WTC11 (cell line): ENCODE results near the gene PTH1R. TPM values are rescaled to one million over a fixed set of nuclear protein-coding genes. Genes with fewer than 3 reads are reported as not detected.
A peak's percentile ranks its signal among the peaks of the same experiment; 100 is the strongest.

Source experiments
- ATAC-seq: fragments of 200-7000 bp; cut with Tn5 transposase; 2 replicates; pipeline ENCODE4 v1.10.0; 2021; ENCODE audit warnings: mild to moderate bottlenecking, moderate library complexity
- CTCF ChIA-PET: fragments of 300-600 bp; sonication (Branson Sonifier 250); formaldehyde crosslinking; loops from one replicate; lab custom pipeline; 2021; ENCODE audit warnings: antibody characterized with exemption; lab: Charles Lee
- POLR2A ChIA-PET: fragments of 350-600 bp; sonication (Branson Sonifier 250); formaldehyde crosslinking; loops from one replicate; lab custom pipeline; 2021; ENCODE audit warnings: antibody characterized with exemption; lab: Charles Lee
- DNase-seq: peaks from one replicate; pipeline ENCODE4 v3.0.0; 2021; ENCODE audit warnings: low spot score
- H3K27ac Mint-ChIP-seq: 2 replicates; pipeline ENCODE4 v1.8.0; 2021; ENCODE audit warnings: mixed read lengths
- H3K27me3 Mint-ChIP-seq: 2 replicates; pipeline ENCODE4 v1.8.0; 2021; ENCODE audit warnings: low read depth, mild to moderate bottlenecking, moderate library complexity, mixed read lengths
- H3K36me3 Mint-ChIP-seq: 2 replicates; pipeline ENCODE4 v1.8.0; 2021; ENCODE audit warnings: mixed read lengths
- H3K4me1 Mint-ChIP-seq: 2 replicates; pipeline ENCODE4 v1.8.0; 2022; ENCODE audit warnings: mixed read lengths
- H3K4me3 Mint-ChIP-seq: 2 replicates; pipeline ENCODE4 v1.8.0; 2021; ENCODE audit warnings: mild to moderate bottlenecking, moderate library complexity, mixed read lengths
- H3K9me3 Mint-ChIP-seq: 2 replicates; pipeline ENCODE4 v1.8.0; 2021; ENCODE audit warnings: mixed read lengths
- CBFB ChIP-seq: sonication (generic); formaldehyde crosslinking; IDR thresholded peaks from 2 replicates; pipeline ENCODE4 v1.8.1; 2022; ENCODE audit warnings: mild to moderate bottlenecking, low read depth, missing genetic modification reagents
- CDX4 ChIP-seq: fragments of 250-450 bp; sonication (Bioruptor Pico); IDR thresholded peaks from 2 replicates; pipeline ENCODE4 v1.9.0; 2021; ENCODE audit warnings: moderate library complexity, mild to moderate bottlenecking, inconsistent platforms, borderline replicate concordance
- ERG ChIP-seq: fragments of 250-450 bp; sonication (Bioruptor Pico); IDR thresholded peaks from 2 replicates; pipeline ENCODE4 v1.8.0; 2021; ENCODE audit warnings: mild to moderate bottlenecking
- HMGA2 ChIP-seq: fragments of 250-450 bp; sonication (Bioruptor Pico); IDR thresholded peaks from 2 replicates; pipeline ENCODE4 v1.4.0; 2021; ENCODE audit warnings: mild to moderate bottlenecking, moderate library complexity
- MYBL2 ChIP-seq: sonication (generic); formaldehyde crosslinking; IDR thresholded peaks from 2 replicates; pipeline ENCODE4 v1.8.1; 2023; ENCODE audit warnings: mild to moderate bottlenecking, moderate library complexity, missing genetic modification reagents
- NFATC4 ChIP-seq: fragments of 250-450 bp; sonication (Bioruptor Pico); IDR thresholded peaks from 2 replicates; pipeline ENCODE4 v1.9.0; 2021; ENCODE audit warnings: mild to moderate bottlenecking
- NR1H2 ChIP-seq: sonication (generic); formaldehyde crosslinking; IDR thresholded peaks from 2 replicates; pipeline ENCODE4 v1.9.0; 2021; ENCODE audit warnings: mild to moderate bottlenecking, moderate library complexity, missing genetic modification reagents
- OVOL2 ChIP-seq: fragments of 250-450 bp; sonication (Bioruptor Pico); IDR thresholded peaks from 2 replicates; pipeline ENCODE4 v1.9.0; 2021; ENCODE audit warnings: mild to moderate bottlenecking, borderline replicate concordance
- SMAD4 ChIP-seq: sonication (generic); formaldehyde crosslinking; IDR thresholded peaks from 2 replicates; pipeline ENCODE4 v1.8.0; 2022; ENCODE audit warnings: mild to moderate bottlenecking, missing genetic modification reagents
- TCF7 ChIP-seq: sonication (generic); formaldehyde crosslinking; IDR thresholded peaks from 2 replicates; pipeline ENCODE4 v1.8.0; 2022; ENCODE audit warnings: mild to moderate bottlenecking, low read depth, missing genetic modification reagents, moderate library complexity
- TEAD1 ChIP-seq: sonication (generic); formaldehyde crosslinking; IDR thresholded peaks from 2 replicates; pipeline ENCODE4 v1.8.0; 2022; ENCODE audit warnings: mild to moderate bottlenecking, missing genetic modification reagents
- ZBTB21 ChIP-seq: sonication (generic); formaldehyde crosslinking; IDR thresholded peaks from 2 replicates; pipeline ENCODE4 v1.8.1; 2023; ENCODE audit warnings: mild to moderate bottlenecking, missing genetic modification reagents, borderline replicate concordance
- total RNA-seq: library from RNA; stranded (reverse); gene quantifications from 3 replicates; pipeline ENCODE4 v1.2.3, GENCODE V29; 2021
- TF ChIP-seq, protein P1 (sequence below): sonication (generic); formaldehyde crosslinking; conservative IDR thresholded peaks from 2 replicates; pipeline ENCODE4 v1.8.1; 2022; ENCODE audit warnings: mild to moderate bottlenecking, missing genetic modification reagents
- TF ChIP-seq, protein P2 (sequence below): sonication (generic); formaldehyde crosslinking; IDR thresholded peaks from 2 replicates; pipeline ENCODE4 v1.8.0; 2022; ENCODE audit warnings: missing genetic modification reagents
- TF ChIP-seq, protein P3 (sequence below): sonication (generic); formaldehyde crosslinking; IDR thresholded peaks from 2 replicates; pipeline ENCODE4 v1.8.0; 2023; ENCODE audit warnings: missing genetic modification reagents
- TF ChIP-seq, protein P4 (sequence below): sonication (generic); formaldehyde crosslinking; IDR thresholded peaks from 2 replicates; pipeline ENCODE4 v1.8.1; 2023; ENCODE audit warnings: mild to moderate bottlenecking, missing genetic modification reagents

Gene PTH1R
- total RNA-seq, 1 experiment from 2014 or later: 12.0 TPM

- DNase-seq: no peak
- peaks cover 77% of the 10 kb centered on the region for H3K27me3 Mint-ChIP-seq
These were observed 15.7 kb downstream of the PTH1R start for GRCh38 chr3:46893146-46893748.

GRCh38 chr3:46893763-46894162, 16.2 kb downstream of the PTH1R start:
- Mint-ChIP-seq H3K27me3 (peaks cover 79% of the 10 kb centered on the region), H3K36me3 (no peaks in the 10 kb centered on the region), H3K27ac (no peak overlapping the region), H3K4me1 (peaks cover 16% of the 10 kb centered on the region), H3K9me3 (no peaks in the 10 kb centered on the region), H3K4me3 (no peak overlapping the region)
- ChIA-PET POLR2A (no interaction called here), CTCF (interaction anchor here (0.9 to 2.7 kb wide), 7 partner anchors 11 to 176 kb away, joined by 3 to 13 read pairs (median 7); partner anchors contain the start of gene PRSS50)
- TF ChIP-seq CBFB (no peak), TEAD1 (no peak), SMAD4 (CRISPR knock-in tag) (no peak)
- no peak for DNase-seq
- ATAC-seq: no peak

More at GRCh38 chr3:46893146-46893748, 15.7 kb downstream of the PTH1R start:
- no peak for TF ChIP-seq ZBTB21 (CRISPR knock-in tag)
- no peak for TF ChIP-seq OVOL2 (CRISPR knock-in tag)
- TF ChIP-seq HMGA2 (CRISPR knock-in tag): no peak
- Mint-ChIP-seq H3K36me3 (no peaks in the 10 kb centered on the region), H3K4me1 (peaks cover 18% of the 10 kb centered on the region), H3K4me3 (peak overlapping the region; percentile 68), H3K9me3 (no peaks in the 10 kb centered on the region), H3K27ac (no peak overlapping the region)
- CTCF ChIA-PET: interaction anchor here (0.7 to 2.7 kb wide), 10 partner anchors 10 to 609 kb away, joined by 3 to 13 read pairs (median 6); partner anchors contain the start of gene PRSS50
- ATAC-seq: peak; percentile 1; the same call in 1 of the 2 replicates
- POLR2A ChIA-PET: interaction anchor here (1.2 kb wide), 1 partner anchor 12 kb away, joined by 3 read pairs; no protein-coding TSS in a partner anchor

- Mint-ChIP-seq H3K4me1 (peaks cover 16% of the 10 kb centered on the region), H3K36me3 (no peaks in the 10 kb centered on the region), H3K27me3 (peaks cover 79% of the 10 kb centered on the region), H3K9me3 (no peaks in the 10 kb centered on the region), H3K27ac (no peak overlapping the region), H3K4me3 (no peak overlapping the region)
- DNase-seq (no peak), ATAC-seq (no peak)
- TF ChIP-seq, protein P1, sequence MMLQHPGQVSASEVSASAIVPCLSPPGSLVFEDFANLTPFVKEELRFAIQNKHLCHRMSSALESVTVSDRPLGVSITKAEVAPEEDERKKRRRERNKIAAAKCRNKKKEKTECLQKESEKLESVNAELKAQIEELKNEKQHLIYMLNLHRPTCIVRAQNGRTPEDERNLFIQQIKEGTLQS (CRISPR knock-in tag): no peak
- TF ChIP-seq CDX4 (CRISPR knock-in tag) (no peak), NR1H2 (no peak), TEAD1 (no peak), TCF7 (CRISPR knock-in tag) (no peak), NFATC4 (CRISPR knock-in tag) (no peak), ERG (CRISPR knock-in tag) (no peak), MYBL2 (CRISPR knock-in tag) (no peak)
- TF ChIP-seq, protein P2, sequence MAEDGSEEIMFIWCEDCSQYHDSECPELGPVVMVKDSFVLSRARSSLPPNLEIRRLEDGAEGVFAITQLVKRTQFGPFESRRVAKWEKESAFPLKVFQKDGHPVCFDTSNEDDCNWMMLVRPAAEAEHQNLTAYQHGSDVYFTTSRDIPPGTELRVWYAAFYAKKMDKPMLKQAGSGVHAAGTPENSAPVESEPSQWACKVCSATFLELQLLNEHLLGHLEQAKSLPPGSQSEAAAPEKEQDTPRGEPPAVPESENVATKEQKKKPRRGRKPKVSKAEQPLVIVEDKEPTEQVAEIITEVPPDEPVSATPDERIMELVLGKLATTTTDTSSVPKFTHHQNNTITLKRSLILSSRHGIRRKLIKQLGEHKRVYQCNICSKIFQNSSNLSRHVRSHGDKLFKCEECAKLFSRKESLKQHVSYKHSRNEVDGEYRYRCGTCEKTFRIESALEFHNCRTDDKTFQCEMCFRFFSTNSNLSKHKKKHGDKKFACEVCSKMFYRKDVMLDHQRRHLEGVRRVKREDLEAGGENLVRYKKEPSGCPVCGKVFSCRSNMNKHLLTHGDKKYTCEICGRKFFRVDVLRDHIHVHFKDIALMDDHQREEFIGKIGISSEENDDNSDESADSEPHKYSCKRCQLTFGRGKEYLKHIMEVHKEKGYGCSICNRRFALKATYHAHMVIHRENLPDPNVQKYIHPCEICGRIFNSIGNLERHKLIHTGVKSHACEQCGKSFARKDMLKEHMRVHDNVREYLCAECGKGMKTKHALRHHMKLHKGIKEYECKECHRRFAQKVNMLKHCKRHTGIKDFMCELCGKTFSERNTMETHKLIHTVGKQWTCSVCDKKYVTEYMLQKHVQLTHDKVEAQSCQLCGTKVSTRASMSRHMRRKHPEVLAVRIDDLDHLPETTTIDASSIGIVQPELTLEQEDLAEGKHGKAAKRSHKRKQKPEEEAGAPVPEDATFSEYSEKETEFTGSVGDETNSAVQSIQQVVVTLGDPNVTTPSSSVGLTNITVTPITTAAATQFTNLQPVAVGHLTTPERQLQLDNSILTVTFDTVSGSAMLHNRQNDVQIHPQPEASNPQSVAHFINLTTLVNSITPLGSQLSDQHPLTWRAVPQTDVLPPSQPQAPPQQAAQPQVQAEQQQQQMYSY (CRISPR knock-in tag): no peak
- TF ChIP-seq, protein P3, sequence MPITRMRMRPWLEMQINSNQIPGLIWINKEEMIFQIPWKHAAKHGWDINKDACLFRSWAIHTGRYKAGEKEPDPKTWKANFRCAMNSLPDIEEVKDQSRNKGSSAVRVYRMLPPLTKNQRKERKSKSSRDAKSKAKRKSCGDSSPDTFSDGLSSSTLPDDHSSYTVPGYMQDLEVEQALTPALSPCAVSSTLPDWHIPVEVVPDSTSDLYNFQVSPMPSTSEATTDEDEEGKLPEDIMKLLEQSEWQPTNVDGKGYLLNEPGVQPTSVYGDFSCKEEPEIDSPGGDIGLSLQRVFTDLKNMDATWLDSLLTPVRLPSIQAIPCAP: no peak
- TF ChIP-seq, protein P4, sequence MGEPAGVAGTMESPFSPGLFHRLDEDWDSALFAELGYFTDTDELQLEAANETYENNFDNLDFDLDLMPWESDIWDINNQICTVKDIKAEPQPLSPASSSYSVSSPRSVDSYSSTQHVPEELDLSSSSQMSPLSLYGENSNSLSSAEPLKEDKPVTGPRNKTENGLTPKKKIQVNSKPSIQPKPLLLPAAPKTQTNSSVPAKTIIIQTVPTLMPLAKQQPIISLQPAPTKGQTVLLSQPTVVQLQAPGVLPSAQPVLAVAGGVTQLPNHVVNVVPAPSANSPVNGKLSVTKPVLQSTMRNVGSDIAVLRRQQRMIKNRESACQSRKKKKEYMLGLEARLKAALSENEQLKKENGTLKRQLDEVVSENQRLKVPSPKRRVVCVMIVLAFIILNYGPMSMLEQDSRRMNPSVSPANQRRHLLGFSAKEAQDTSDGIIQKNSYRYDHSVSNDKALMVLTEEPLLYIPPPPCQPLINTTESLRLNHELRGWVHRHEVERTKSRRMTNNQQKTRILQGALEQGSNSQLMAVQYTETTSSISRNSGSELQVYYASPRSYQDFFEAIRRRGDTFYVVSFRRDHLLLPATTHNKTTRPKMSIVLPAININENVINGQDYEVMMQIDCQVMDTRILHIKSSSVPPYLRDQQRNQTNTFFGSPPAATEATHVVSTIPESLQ: no peak
- ChIA-PET POLR2A (interaction anchor here (0.7 kb wide), 1 partner anchor 255 kb away, joined by 6 read pairs; no protein-coding TSS in a partner anchor), CTCF (interaction anchor here (0.7 to 2.1 kb wide), 9 partner anchors 10 to 191 kb away, joined by 3 to 13 read pairs (median 6); no protein-coding TSS in a partner anchor)
These were observed 16.7 kb downstream of the PTH1R start for GRCh38 chr3:46894256-46894655.
